ENCODE data around the gene SKOR2. TPM values are rescaled to one million over a fixed set of nuclear protein-coding genes. Genes with fewer than 3 reads are reported as not detected.

The SKOR2 gene
- polyA plus RNA-seq = not detected
- long read RNA-seq, donor 1 = 0 reads
- long read RNA-seq, donor 2 = 0 reads
- long read RNA-seq, donor 3 = 0 reads
- long read RNA-seq, donor 4 = 0 reads
- long read RNA-seq, donor 5 = 0 reads
- long read RNA-seq, donor 6 = 0 reads
- long read RNA-seq, donor 7 = 0 reads
- long read RNA-seq, donor 8 = 0 reads
- long read RNA-seq, donor 9 = 0 reads
- long read RNA-seq, donor 10 = 0 reads
- long read RNA-seq, donor 11 = 0 reads

GRCh38 chr18:47251289-47252120 lies at the start of gene SKOR2:
Gene SKOR2 (minus strand): TSS chr18:47251660. CDS start chr18:47249183, 2,477 bp downstream.
- Histone ChIP-seq H3K36me3 (ENCODE audit: control insufficient read depth, insufficient read depth, low read length) (no peaks in the 10 kb centered on the region), H3K9me3 (ENCODE audit: control insufficient read depth, low read depth, low read length) (peaks cover 6% of the 10 kb centered on the region), H3K27me3 (ENCODE audit: control insufficient read depth, insufficient read depth, low read length) (peaks cover 87% of the 10 kb centered on the region), H3K4me1 (ENCODE audit: control insufficient read depth, insufficient read depth, low read length) (no peaks in the 10 kb centered on the region), H3K27ac (ENCODE audit: low read length) (no peak within 1 kb of the TSS), H3K4me3 (ENCODE audit: low read length) (no peak within 1 kb of the TSS)
- DNase-seq = no peak
- no CpG with 5 or more reads among the region's 55 CpGs for WGBS (ENCODE audit: insufficient coverage, low lambda C conversion rate)

- H3K36me3 ChIP-seq (ENCODE audit: control insufficient read depth, insufficient read depth, low read length) = no peaks in the 10 kb centered on the region
- H3K27me3 ChIP-seq (ENCODE audit: control insufficient read depth, insufficient read depth, low read length) = no peaks in the 10 kb centered on the region
- no peaks in the 10 kb centered on the region for H3K9me3 ChIP-seq (ENCODE audit: control insufficient read depth, low read depth, low read length)
- H3K27ac ChIP-seq (ENCODE audit: low read length) = no peak overlapping the region
- no peaks in the 10 kb centered on the region for H3K4me1 ChIP-seq (ENCODE audit: control insufficient read depth, insufficient read depth, low read length)
- WGBS (ENCODE audit: insufficient coverage, low lambda C conversion rate) = no CpG with 5 or more reads among the region's 1 CpG
- no peak overlapping the region for H3K4me3 ChIP-seq (ENCODE audit: low read length)
- DNase-seq = no peak
Measured at GRCh38 chr18:47296462-47296861, 45.0 kb upstream of the SKOR2 start.

GRCh38 chr18:47294801-47295200 lies 43.3 kb upstream of the SKOR2 start:
- WGBS (ENCODE audit: insufficient coverage, low lambda C conversion rate) = no CpG with 5 or more reads among the region's 3 CpGs

GRCh38 chr18:47288741-47289140 lies 37.3 kb upstream of the SKOR2 start:
- no peaks in the 10 kb centered on the region for H3K9me3 ChIP-seq (ENCODE audit: control insufficient read depth, low read depth, low read length)
- H3K27ac ChIP-seq (ENCODE audit: low read length) = no peak overlapping the region
- H3K36me3 ChIP-seq (ENCODE audit: control insufficient read depth, insufficient read depth, low read length) = no peaks in the 10 kb centered on the region
- H3K27me3 ChIP-seq (ENCODE audit: control insufficient read depth, insufficient read depth, low read length) = peaks cover 3% of the 10 kb centered on the region
- H3K4me1 ChIP-seq (ENCODE audit: control insufficient read depth, insufficient read depth, low read length) = no peaks in the 10 kb centered on the region
- no peak overlapping the region for H3K4me3 ChIP-seq (ENCODE audit: low read length)
- no peak for DNase-seq

More at GRCh38 chr18:47294801-47295200, 43.3 kb upstream of the SKOR2 start:
- H3K4me3 ChIP-seq (ENCODE audit: low read length) = no peak overlapping the region
- no peaks in the 10 kb centered on the region for H3K4me1 ChIP-seq (ENCODE audit: control insufficient read depth, insufficient read depth, low read length)
- no peak for DNase-seq
- no peak overlapping the region for H3K27ac ChIP-seq (ENCODE audit: low read length)
- H3K9me3 ChIP-seq (ENCODE audit: control insufficient read depth, low read depth, low read length) = no peaks in the 10 kb centered on the region
- no peaks in the 10 kb centered on the region for H3K27me3 ChIP-seq (ENCODE audit: control insufficient read depth, insufficient read depth, low read length)
- H3K36me3 ChIP-seq (ENCODE audit: control insufficient read depth, insufficient read depth, low read length) = no peaks in the 10 kb centered on the region

GRCh38 chr18:47287911-47288585 lies 36.6 kb upstream of the SKOR2 start:
- Histone ChIP-seq H3K27me3 (ENCODE audit: control insufficient read depth, insufficient read depth, low read length) (peaks cover 3% of the 10 kb centered on the region), H3K9me3 (ENCODE audit: control insufficient read depth, low read depth, low read length) (no peaks in the 10 kb centered on the region), H3K36me3 (ENCODE audit: control insufficient read depth, insufficient read depth, low read length) (no peaks in the 10 kb centered on the region)

GRCh38 chr18:47286776-47287410 lies 35.4 kb upstream of the SKOR2 start:
- 100% methylated on average over 1 of the region's 4 CpGs for WGBS (ENCODE audit: insufficient coverage, low lambda C conversion rate)
- DNase-seq = no peak
- H3K4me1 ChIP-seq (ENCODE audit: control insufficient read depth, insufficient read depth, low read length) = no peaks in the 10 kb centered on the region

More at GRCh38 chr18:47287911-47288585, 36.6 kb upstream of the SKOR2 start:
- 60% methylated on average over 1 of the region's 7 CpGs for WGBS (ENCODE audit: insufficient coverage, low lambda C conversion rate)
- H3K27ac ChIP-seq (ENCODE audit: low read length) = no peak overlapping the region
- H3K4me3 ChIP-seq (ENCODE audit: low read length) = no peak overlapping the region
- no peaks in the 10 kb centered on the region for H3K4me1 ChIP-seq (ENCODE audit: control insufficient read depth, insufficient read depth, low read length)
- no peak for DNase-seq

GRCh38 chr18:47285456-47285855 lies 34.0 kb upstream of the SKOR2 start:
- no CpG with 5 or more reads among the region's 7 CpGs for WGBS (ENCODE audit: insufficient coverage, low lambda C conversion rate)
- Histone ChIP-seq H3K9me3 (ENCODE audit: control insufficient read depth, low read depth, low read length) (no peaks in the 10 kb centered on the region), H3K4me3 (ENCODE audit: low read length) (no peak overlapping the region), H3K36me3 (ENCODE audit: control insufficient read depth, insufficient read depth, low read length) (no peaks in the 10 kb centered on the region), H3K4me1 (ENCODE audit: control insufficient read depth, insufficient read depth, low read length) (no peaks in the 10 kb centered on the region), H3K27me3 (ENCODE audit: control insufficient read depth, insufficient read depth, low read length) (peaks cover 3% of the 10 kb centered on the region), H3K27ac (ENCODE audit: low read length) (no peak overlapping the region)
- no peak for DNase-seq

More at GRCh38 chr18:47286776-47287410, 35.4 kb upstream of the SKOR2 start:
- Histone ChIP-seq H3K27me3 (ENCODE audit: control insufficient read depth, insufficient read depth, low read length) (peaks cover 3% of the 10 kb centered on the region), H3K9me3 (ENCODE audit: control insufficient read depth, low read depth, low read length) (no peaks in the 10 kb centered on the region), H3K4me3 (ENCODE audit: low read length) (no peak overlapping the region), H3K36me3 (ENCODE audit: control insufficient read depth, insufficient read depth, low read length) (no peaks in the 10 kb centered on the region), H3K27ac (ENCODE audit: low read length) (no peak overlapping the region)

GRCh38 chr18:47284721-47285395 lies 33.4 kb upstream of the SKOR2 start:
- Histone ChIP-seq H3K36me3 (ENCODE audit: control insufficient read depth, insufficient read depth, low read length) (no peaks in the 10 kb centered on the region), H3K27me3 (ENCODE audit: control insufficient read depth, insufficient read depth, low read length) (peaks cover 3% of the 10 kb centered on the region), H3K4me1 (ENCODE audit: control insufficient read depth, insufficient read depth, low read length) (no peaks in the 10 kb centered on the region), H3K4me3 (ENCODE audit: low read length) (no peak overlapping the region), H3K27ac (ENCODE audit: low read length) (no peak overlapping the region), H3K9me3 (ENCODE audit: control insufficient read depth, low read depth, low read length) (no peaks in the 10 kb centered on the region)
- no CpG with 5 or more reads among the region's 6 CpGs for WGBS (ENCODE audit: insufficient coverage, low lambda C conversion rate)
- DNase-seq = no peak

GRCh38 chr18:47283476-47283875 lies 32.0 kb upstream of the SKOR2 start:
- Histone ChIP-seq H3K27me3 (ENCODE audit: control insufficient read depth, insufficient read depth, low read length) (peaks cover 3% of the 10 kb centered on the region), H3K36me3 (ENCODE audit: control insufficient read depth, insufficient read depth, low read length) (no peaks in the 10 kb centered on the region), H3K9me3 (ENCODE audit: control insufficient read depth, low read depth, low read length) (no peaks in the 10 kb centered on the region), H3K4me1 (ENCODE audit: control insufficient read depth, insufficient read depth, low read length) (no peaks in the 10 kb centered on the region), H3K27ac (ENCODE audit: low read length) (no peak overlapping the region), H3K4me3 (ENCODE audit: low read length) (no peak overlapping the region)
- DNase-seq = no peak
- 60% methylated on average over 2 of the region's 5 CpGs for WGBS (ENCODE audit: insufficient coverage, low lambda C conversion rate)

GRCh38 chr18:47280121-47280520 lies 28.7 kb upstream of the SKOR2 start:
- no peak overlapping the region for H3K27ac ChIP-seq (ENCODE audit: low read length)
- no CpG with 5 or more reads among the region's 3 CpGs for WGBS (ENCODE audit: insufficient coverage, low lambda C conversion rate)
- H3K4me1 ChIP-seq (ENCODE audit: control insufficient read depth, insufficient read depth, low read length) = no peaks in the 10 kb centered on the region
- H3K27me3 ChIP-seq (ENCODE audit: control insufficient read depth, insufficient read depth, low read length) = peaks cover 7% of the 10 kb centered on the region
- H3K9me3 ChIP-seq (ENCODE audit: control insufficient read depth, low read depth, low read length) = no peaks in the 10 kb centered on the region
- no peak overlapping the region for H3K4me3 ChIP-seq (ENCODE audit: low read length)
- no peaks in the 10 kb centered on the region for H3K36me3 ChIP-seq (ENCODE audit: control insufficient read depth, insufficient read depth, low read length)
- DNase-seq = no peak
